Chondrocyte (in vitro differentiated cells): ENCODE data around the gene ZNF536. TPM values are rescaled to one million over a fixed set of nuclear protein-coding genes. Genes with fewer than 3 reads are reported as not detected.

Experiments
- DNase-seq: peaks from one replicate; pipeline ENCODE4 v3.0.0; 2021; ENCODE audit warnings: mixed read lengths, low spot score
- H3K27ac Mint-ChIP-seq: one replicate; pipeline ENCODE4 v1.8.0; 2021; ENCODE audit warnings: mild to moderate bottlenecking, moderate library complexity, mixed read lengths; ENCODE audit not compliant: unreplicated experiment
- H3K27me3 Mint-ChIP-seq: 2 replicates; pipeline ENCODE4 v1.8.0; 2021; ENCODE audit warnings: low read depth, mixed read lengths
- H3K36me3 Mint-ChIP-seq: 2 replicates; pipeline ENCODE4 v1.8.0; 2021; ENCODE audit warnings: low read depth, mixed read lengths
- H3K4me1 Mint-ChIP-seq: 2 replicates; pipeline ENCODE4 v1.8.0; 2021; ENCODE audit warnings: low read depth, mild to moderate bottlenecking, mixed read lengths
- H3K4me3 Mint-ChIP-seq: one replicate; pipeline ENCODE4 v1.8.0; 2021; ENCODE audit warnings: mild to moderate bottlenecking, moderate library complexity, mixed read lengths; ENCODE audit not compliant: unreplicated experiment
- H3K9me3 Mint-ChIP-seq: 2 replicates; pipeline ENCODE4 v1.8.0; 2021; ENCODE audit warnings: low read depth, mixed read lengths
- total RNA-seq: library from RNA; stranded (reverse); gene quantifications from 3 replicates; pipeline ENCODE4 v1.2.1, GENCODE V29; 2021
- TF ChIP-seq, protein P1 (sequence below): fragments of 200-600 bp; sonication (generic); IDR thresholded peaks from 2 replicates; pipeline ENCODE4 v1.5.0; 2021; ENCODE audit warnings: antibody characterized with exemption, mild to moderate bottlenecking, moderate library complexity

Gene ZNF536
- total RNA-seq, 1 donor from 2014 or later: not detected

DNA sequence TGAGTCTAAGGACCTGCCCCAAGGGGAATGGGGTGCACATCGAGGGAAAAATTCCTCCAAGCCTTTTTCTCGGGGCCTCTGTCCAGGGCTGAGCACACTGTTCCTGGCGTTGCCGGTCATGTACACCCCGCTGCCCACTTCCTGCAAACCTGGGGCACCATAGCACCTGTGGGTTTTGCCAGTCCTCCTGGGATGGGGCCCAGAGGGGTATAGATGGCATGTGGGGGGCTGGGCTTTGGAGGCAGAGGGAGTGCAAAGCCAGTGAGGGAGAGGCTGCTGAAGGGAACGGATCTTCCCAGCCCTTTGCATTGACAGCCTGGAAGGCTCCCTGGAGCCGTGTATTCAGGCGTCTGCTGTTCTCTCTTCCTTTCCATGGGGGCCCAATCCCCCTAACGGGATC is 187.3 kb downstream of the ZNF536 start:
- Mint-ChIP-seq H3K9me3 (peaks cover 9% of the 10 kb centered on the region), H3K4me3 (no peak overlapping the region), H3K4me1 (no peaks in the 10 kb centered on the region), H3K27me3 (no peaks in the 10 kb centered on the region), H3K27ac (no peak overlapping the region), H3K36me3 (no peaks in the 10 kb centered on the region)
- TF ChIP-seq, protein P1, sequence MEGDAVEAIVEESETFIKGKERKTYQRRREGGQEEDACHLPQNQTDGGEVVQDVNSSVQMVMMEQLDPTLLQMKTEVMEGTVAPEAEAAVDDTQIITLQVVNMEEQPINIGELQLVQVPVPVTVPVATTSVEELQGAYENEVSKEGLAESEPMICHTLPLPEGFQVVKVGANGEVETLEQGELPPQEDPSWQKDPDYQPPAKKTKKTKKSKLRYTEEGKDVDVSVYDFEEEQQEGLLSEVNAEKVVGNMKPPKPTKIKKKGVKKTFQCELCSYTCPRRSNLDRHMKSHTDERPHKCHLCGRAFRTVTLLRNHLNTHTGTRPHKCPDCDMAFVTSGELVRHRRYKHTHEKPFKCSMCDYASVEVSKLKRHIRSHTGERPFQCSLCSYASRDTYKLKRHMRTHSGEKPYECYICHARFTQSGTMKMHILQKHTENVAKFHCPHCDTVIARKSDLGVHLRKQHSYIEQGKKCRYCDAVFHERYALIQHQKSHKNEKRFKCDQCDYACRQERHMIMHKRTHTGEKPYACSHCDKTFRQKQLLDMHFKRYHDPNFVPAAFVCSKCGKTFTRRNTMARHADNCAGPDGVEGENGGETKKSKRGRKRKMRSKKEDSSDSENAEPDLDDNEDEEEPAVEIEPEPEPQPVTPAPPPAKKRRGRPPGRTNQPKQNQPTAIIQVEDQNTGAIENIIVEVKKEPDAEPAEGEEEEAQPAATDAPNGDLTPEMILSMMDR: no peak
- DNase-seq: no peak

DNA sequence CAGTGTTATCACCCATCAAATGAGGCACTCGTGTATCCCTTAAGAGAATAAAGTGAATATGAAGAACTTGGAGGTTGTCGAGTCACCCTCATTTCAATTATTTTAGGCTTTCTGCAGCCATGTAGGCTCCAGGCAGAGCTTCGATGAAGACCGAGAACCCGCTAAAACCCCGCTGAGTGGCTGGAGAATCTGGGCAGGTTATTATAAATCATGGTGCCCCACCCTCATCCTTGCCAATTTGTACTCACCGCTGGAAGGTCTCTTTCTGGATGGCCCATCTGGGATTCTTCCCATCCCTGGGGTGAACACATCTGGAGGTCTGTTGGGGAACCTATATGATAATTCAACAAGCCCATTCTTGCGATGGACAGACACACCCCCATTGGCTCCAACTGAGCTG is 190.8 kb downstream of the ZNF536 start:
- Mint-ChIP-seq H3K36me3 (no peaks in the 10 kb centered on the region), H3K4me1 (no peaks in the 10 kb centered on the region), H3K9me3 (peaks cover 9% of the 10 kb centered on the region), H3K4me3 (no peak overlapping the region), H3K27me3 (no peaks in the 10 kb centered on the region), H3K27ac (no peak overlapping the region)
- DNase-seq: no peak
- TF ChIP-seq, protein P1: no peak

DNA sequence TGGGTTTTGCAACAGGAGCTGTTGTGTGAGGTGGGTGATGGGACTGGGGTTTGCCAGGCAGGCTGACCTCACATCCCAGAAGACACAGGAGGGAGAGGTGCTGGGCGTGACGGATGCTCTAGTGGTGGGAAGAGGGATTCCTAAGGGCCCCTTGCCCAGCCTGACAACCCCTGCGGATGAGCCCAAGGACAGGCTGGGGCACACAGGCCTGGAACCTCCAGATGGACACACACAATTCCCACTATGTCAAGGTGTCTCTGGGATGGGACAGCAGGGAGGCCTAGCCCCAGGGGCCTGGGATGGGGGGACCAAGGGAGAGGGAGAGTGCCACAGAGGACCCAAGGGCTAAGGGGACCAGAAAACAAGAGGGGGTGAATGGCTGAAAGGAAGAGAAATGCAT is 191.5 kb downstream of the ZNF536 start:
- H3K9me3 Mint-ChIP-seq: peaks cover 9% of the 10 kb centered on the region
- no peak overlapping the region for H3K27ac Mint-ChIP-seq
- no peaks in the 10 kb centered on the region for H3K27me3 Mint-ChIP-seq
- H3K4me1 Mint-ChIP-seq: no peaks in the 10 kb centered on the region
- no peak overlapping the region for H3K4me3 Mint-ChIP-seq
- TF ChIP-seq, protein P1: no peak
- DNase-seq: no peak
- no peaks in the 10 kb centered on the region for H3K36me3 Mint-ChIP-seq

DNA sequence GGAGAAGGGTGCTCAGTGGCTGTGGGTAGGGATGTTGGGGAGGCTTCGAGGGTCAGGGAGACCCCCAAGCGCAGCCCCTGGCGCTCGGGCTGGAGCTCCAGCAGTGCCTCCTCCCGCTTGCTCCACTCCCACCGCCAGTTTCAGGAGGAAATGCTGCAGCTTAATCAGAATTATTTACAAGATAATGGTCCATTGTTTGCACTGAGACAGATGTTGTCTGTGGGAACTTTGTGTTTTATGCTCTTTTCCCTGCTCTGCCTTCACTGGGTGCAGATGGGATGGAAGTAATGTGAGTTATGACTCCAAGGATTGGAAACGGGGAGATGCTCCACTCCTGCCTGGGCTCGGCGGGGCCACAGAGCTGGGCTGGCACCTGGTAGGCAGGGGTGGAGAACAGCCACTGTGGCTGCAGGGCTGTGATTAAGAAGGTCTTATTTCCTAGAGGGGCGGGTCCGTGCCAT is 192.4 kb downstream of the ZNF536 start:
- no peaks in the 10 kb centered on the region for H3K27me3 Mint-ChIP-seq
- TF ChIP-seq, protein P1: no peak
- H3K27ac Mint-ChIP-seq: no peak overlapping the region
- H3K4me1 Mint-ChIP-seq: no peaks in the 10 kb centered on the region
- H3K9me3 Mint-ChIP-seq: peaks cover 9% of the 10 kb centered on the region
- no peaks in the 10 kb centered on the region for H3K36me3 Mint-ChIP-seq
- no peak for DNase-seq
- H3K4me3 Mint-ChIP-seq: no peak overlapping the region

DNA sequence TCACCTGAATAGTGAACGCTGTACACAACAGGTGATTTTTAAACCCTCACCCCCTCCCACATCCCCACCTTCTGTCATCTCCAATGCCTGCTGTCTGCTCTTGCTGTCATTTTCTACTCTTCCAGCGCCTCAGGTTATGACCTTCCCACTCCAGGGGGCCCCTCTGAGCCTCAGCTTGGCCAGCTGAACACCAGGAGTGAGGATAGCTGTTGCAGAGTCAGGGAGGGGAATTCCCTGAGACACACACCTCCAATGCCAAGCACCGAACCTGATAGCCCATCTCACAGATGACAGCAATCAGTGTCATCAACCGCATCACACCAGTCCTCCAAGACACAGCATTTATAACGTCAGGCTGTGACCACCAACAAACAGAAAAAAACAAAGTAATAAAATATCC is 193.5 kb downstream of the ZNF536 start:
- Mint-ChIP-seq H3K27me3 (no peaks in the 10 kb centered on the region), H3K4me1 (no peaks in the 10 kb centered on the region), H3K4me3 (no peak overlapping the region), H3K27ac (no peak overlapping the region), H3K36me3 (no peaks in the 10 kb centered on the region), H3K9me3 (peaks cover 9% of the 10 kb centered on the region)
- no peak for DNase-seq
- TF ChIP-seq, protein P1: no peak
